ENCODE measurements around the gene MAN1A2. TPM values are rescaled to one million over a fixed set of nuclear protein-coding genes. Genes with fewer than 3 reads are reported as not detected.

Gene MAN1A2
- total and polyA plus RNA-seq, 9 of the 15 experiments (the other 6 are each of a cell fraction or from before 2014, with no cell fraction given): 4.2 to 38.4 (median 18.7) TPM

DNA sequence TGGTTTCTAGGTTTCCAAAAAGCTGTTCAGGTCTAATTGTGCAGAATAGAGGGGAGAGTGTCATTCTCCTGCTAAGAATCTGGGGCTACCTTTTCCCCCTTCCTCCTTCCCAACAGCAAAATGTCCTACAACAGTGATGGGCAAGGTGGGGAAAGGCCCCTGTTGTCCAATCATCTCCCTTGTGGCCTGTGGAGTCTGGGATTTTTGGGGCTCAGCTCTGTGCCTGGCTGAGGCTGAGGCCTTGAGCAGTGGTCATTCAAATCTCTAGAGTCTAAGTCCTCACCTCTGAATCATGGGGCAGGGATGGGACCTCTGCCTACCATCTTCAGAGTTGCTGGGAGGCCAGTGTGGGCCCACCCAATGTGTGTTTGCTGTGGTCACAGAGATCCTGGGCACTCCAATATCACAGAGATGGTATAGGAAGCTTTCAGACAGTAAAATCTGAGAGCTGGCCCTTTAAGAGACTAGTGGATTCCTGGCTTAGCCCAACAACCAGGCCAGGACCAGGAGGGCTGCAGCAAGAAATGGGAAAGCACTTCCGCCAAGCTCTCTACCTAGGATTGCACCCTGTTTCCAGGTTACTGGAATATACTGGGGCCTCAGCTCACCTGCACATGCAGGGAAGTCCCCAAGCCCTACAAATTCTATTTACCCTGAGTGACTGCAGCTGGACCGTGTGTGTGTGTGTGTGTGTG, 210.1 kb downstream of the MAN1A2 start:
- 77% methylated on average over 1 of the region's 2 CpGs for WGBS (ENCODE audit: insufficient coverage, low coverage, missing lambda C conversion rate)
- Histone ChIP-seq H3K36me3 (ENCODE audit: control insufficient read depth, insufficient read depth, low read length) (no peaks in the 10 kb centered on the region), H2AFZ (ENCODE audit: low read depth, low read length) (no peak overlapping the region), H4K20me1 (replicated peaks; ENCODE audit: control insufficient read depth, insufficient read depth, low read length) (no peaks in the 10 kb centered on the region), H3K4me1 (replicated peaks in 1 of 2; ENCODE audit: control insufficient read depth in 2 of 2, insufficient read depth in 2 of 2, low read length in 2 of 2) (no peaks in the 10 kb centered on the region; a peak in 1 of 5 replicates), H3K27ac (ENCODE audit: extremely low read depth, low read depth, low read length) (no peak overlapping the region), H3K9me1 (ENCODE audit: control insufficient read depth, insufficient read depth, low read length) (no peaks in the 10 kb centered on the region), H3K4me2 (ENCODE audit: insufficient read depth, low read length) (no peak overlapping the region), H3K9me3 (replicated peaks; ENCODE audit: control insufficient read depth, insufficient read depth, low read depth, low read length) (no peaks in the 10 kb centered on the region), H3K4me3 (no peak overlapping the region), H3K27me3 (ENCODE audit: control insufficient read depth in 2 of 2, insufficient read depth in 2 of 2, low read length in 2 of 2) (no peaks in the 10 kb centered on the region), H3K9ac (ENCODE audit: insufficient read depth in 1 of 2, low read depth in 2 of 2, low read length in 2 of 2) (no peak overlapping the region), H3K79me2 (ENCODE audit: control insufficient read depth, insufficient read depth, low read length) (no peaks in the 10 kb centered on the region)
- in situ Hi-C loops (cut with MboI): no loop called here
- intact Hi-C loops (cut with micrococcal nuclease): no loop called here
- ATAC-seq (no peak), FAIRE-seq (no peak), DNase-seq (ENCODE audit: extremely low read depth in 1 of 4, low spot score in 3 of 4) (no peak)
- ChIA-PET CTCF (ENCODE audit: low intra/inter-chr PET ratio) (no interaction called here), POLR2A (interaction anchor here (0.6 to 1.5 kb wide), 3 partner anchors 29 to 97 kb away, joined by 3 to 5 read pairs (median 3); no protein-coding TSS in a partner anchor)
- BruUV-seq (replicated peaks): no TSS peak
- TF ChIP-seq ZNF408 (CRISPR knock-in tag; IDR thresholded peaks at IDR 0.05; ENCODE audit: low read depth): no peak
- TF ChIP-seq, protein P1, sequence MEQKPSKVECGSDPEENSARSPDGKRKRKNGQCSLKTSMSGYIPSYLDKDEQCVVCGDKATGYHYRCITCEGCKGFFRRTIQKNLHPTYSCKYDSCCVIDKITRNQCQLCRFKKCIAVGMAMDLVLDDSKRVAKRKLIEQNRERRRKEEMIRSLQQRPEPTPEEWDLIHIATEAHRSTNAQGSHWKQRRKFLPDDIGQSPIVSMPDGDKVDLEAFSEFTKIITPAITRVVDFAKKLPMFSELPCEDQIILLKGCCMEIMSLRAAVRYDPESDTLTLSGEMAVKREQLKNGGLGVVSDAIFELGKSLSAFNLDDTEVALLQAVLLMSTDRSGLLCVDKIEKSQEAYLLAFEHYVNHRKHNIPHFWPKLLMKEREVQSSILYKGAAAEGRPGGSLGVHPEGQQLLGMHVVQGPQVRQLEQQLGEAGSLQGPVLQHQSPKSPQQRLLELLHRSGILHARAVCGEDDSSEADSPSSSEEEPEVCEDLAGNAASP (IDR thresholded peaks at IDR 0.05): no peak
- TF ChIP-seq KLF16 (IDR thresholded peaks at IDR 0.05): no peak
- TF ChIP-seq, protein P2, sequence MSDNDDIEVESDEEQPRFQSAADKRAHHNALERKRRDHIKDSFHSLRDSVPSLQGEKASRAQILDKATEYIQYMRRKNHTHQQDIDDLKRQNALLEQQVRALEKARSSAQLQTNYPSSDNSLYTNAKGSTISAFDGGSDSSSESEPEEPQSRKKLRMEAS (CRISPR knock-in tag; IDR thresholded peaks at IDR 0.05): no peak
- TF ChIP-seq ZFX (CRISPR knock-in tag; IDR thresholded peaks at IDR 0.05): no peak
- no peak for TF ChIP-seq ZNF311 (CRISPR knock-in tag; IDR thresholded peaks at IDR 0.05)
- TF ChIP-seq, protein P3, sequence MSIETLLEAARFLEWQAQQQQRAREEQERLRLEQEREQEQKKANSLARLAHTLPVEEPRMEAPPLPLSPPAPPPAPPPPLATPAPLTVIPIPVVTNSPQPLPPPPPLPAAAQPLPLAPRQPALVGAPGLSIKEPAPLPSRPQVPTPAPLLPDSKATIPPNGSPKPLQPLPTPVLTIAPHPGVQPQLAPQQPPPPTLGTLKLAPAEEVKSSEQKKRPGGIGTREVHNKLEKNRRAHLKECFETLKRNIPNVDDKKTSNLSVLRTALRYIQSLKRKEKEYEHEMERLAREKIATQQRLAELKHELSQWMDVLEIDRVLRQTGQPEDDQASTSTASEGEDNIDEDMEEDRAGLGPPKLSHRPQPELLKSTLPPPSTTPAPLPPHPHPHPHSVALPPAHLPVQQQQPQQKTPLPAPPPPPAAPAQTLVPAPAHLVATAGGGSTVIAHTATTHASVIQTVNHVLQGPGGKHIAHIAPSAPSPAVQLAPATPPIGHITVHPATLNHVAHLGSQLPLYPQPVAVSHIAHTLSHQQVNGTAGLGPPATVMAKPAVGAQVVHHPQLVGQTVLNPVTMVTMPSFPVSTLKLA (conservative IDR thresholded peaks at IDR 0.05): no peak
- TF ChIP-seq BCL6 (CRISPR knock-in tag; IDR thresholded peaks at IDR 0.05): no peak
- no peak for TF ChIP-seq TBL1XR1 (IDR thresholded peaks at IDR 0.05; ENCODE audit: low read length in 2 of 2)
- TF ChIP-seq ZNF57 (CRISPR knock-in tag; IDR thresholded peaks at IDR 0.05): no peak
- TF ChIP-seq, protein P4, sequence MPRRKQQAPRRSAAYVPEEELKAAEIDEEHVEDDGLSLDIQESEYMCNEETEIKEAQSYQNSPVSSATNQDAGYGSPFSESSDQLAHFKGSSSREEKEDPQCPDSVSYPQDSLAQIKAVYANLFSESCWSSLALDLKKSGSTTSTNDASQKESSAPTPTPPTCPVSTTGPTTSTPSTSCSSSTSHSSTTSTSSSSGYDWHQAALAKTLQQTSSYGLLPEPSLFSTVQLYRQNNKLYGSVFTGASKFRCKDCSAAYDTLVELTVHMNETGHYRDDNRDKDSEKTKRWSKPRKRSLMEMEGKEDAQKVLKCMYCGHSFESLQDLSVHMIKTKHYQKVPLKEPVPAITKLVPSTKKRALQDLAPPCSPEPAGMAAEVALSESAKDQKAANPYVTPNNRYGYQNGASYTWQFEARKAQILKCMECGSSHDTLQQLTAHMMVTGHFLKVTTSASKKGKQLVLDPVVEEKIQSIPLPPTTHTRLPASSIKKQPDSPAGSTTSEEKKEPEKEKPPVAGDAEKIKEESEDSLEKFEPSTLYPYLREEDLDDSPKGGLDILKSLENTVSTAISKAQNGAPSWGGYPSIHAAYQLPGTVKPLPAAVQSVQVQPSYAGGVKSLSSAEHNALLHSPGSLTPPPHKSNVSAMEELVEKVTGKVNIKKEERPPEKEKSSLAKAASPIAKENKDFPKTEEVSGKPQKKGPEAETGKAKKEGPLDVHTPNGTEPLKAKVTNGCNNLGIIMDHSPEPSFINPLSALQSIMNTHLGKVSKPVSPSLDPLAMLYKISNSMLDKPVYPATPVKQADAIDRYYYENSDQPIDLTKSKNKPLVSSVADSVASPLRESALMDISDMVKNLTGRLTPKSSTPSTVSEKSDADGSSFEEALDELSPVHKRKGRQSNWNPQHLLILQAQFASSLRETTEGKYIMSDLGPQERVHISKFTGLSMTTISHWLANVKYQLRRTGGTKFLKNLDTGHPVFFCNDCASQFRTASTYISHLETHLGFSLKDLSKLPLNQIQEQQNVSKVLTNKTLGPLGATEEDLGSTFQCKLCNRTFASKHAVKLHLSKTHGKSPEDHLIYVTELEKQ (CRISPR knock-in tag; IDR thresholded peaks at IDR 0.05): no peak
- TF ChIP-seq ZBTB1 (CRISPR knock-in tag; IDR thresholded peaks at IDR 0.05; ENCODE audit: borderline replicate concordance, low read depth): no peak
- TF ChIP-seq KAT7 (CRISPR knock-in tag; IDR thresholded peaks at IDR 0.05; ENCODE audit: borderline replicate concordance): no peak
- no peak for TF ChIP-seq BRD4 (IDR thresholded peaks at IDR 0.05)
- no peak for TF ChIP-seq SAFB (IDR thresholded peaks at IDR 0.05; ENCODE audit: borderline replicate concordance, low read depth, low read length)
- TF ChIP-seq RBM17 (IDR thresholded peaks at IDR 0.05; ENCODE audit: borderline replicate concordance, low read depth, low read length): no peak
- no peak for TF ChIP-seq ZSCAN32 (CRISPR knock-in tag; IDR thresholded peaks at IDR 0.05)

Measured in K562 (cell line).